ENCODE results near the gene PPFIBP2.

DNA sequence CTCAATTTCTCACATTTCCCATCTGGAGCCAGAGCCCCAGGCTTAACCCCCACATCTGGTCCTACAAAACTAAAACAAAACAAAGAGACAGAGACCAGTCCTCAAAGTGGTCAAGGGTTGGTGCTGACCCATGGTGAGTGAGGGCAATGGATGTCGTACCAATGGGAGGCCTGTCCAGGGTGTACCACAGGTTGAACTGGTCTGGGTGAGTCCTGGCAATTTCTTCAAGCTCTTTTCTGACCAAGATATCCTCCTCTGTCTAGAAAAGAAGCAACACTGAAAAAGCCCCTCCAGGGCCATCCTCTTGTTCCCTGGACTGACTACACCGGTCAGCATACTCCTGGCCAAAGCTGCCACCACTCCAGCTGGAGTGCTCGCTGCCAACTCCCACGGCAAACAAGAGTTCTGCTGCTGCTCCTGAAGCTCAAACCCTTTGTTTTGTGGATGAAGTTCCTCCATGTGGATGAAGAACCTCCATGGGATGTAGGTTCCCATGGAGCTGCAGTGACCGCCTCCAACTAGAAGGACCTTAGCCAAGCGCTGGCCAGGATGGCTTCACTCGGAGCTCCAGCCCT lies 152.6 kb downstream of the PPFIBP2 start:
- TF ChIP-seq, protein P1, sequence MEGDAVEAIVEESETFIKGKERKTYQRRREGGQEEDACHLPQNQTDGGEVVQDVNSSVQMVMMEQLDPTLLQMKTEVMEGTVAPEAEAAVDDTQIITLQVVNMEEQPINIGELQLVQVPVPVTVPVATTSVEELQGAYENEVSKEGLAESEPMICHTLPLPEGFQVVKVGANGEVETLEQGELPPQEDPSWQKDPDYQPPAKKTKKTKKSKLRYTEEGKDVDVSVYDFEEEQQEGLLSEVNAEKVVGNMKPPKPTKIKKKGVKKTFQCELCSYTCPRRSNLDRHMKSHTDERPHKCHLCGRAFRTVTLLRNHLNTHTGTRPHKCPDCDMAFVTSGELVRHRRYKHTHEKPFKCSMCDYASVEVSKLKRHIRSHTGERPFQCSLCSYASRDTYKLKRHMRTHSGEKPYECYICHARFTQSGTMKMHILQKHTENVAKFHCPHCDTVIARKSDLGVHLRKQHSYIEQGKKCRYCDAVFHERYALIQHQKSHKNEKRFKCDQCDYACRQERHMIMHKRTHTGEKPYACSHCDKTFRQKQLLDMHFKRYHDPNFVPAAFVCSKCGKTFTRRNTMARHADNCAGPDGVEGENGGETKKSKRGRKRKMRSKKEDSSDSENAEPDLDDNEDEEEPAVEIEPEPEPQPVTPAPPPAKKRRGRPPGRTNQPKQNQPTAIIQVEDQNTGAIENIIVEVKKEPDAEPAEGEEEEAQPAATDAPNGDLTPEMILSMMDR (IDR thresholded peaks at IDR 0.05; ENCODE audit: insufficient read depth, low read depth, low read length): no peak
- no peak for TF ChIP-seq EZH2 (IDR thresholded peaks at IDR 0.05; ENCODE audit: insufficient read depth, low read length)
